Chondrocyte (in vitro differentiated cells): Measurements from ENCODE around the gene OR2J2. TPM values are rescaled to one million over a fixed set of nuclear protein-coding genes. Genes with fewer than 3 reads are reported as not detected.
"Not testable (repeated sequence)": the region's sequence is repeated elsewhere in the genome, so short reads cannot be mapped to it uniquely, and the experiment has no call there.

Experiments used
- DNase-seq: peaks from one replicate; pipeline ENCODE4 v3.0.0; 2021; ENCODE audit warnings: mixed read lengths, low spot score
- H3K27ac Mint-ChIP-seq: one replicate; pipeline ENCODE4 v1.8.0; 2021; ENCODE audit warnings: mild to moderate bottlenecking, moderate library complexity, mixed read lengths; ENCODE audit not compliant: unreplicated experiment
- H3K27me3 Mint-ChIP-seq: 2 replicates; pipeline ENCODE4 v1.8.0; 2021; ENCODE audit warnings: low read depth, mixed read lengths
- H3K36me3 Mint-ChIP-seq: 2 replicates; pipeline ENCODE4 v1.8.0; 2021; ENCODE audit warnings: low read depth, mixed read lengths
- H3K4me1 Mint-ChIP-seq: 2 replicates; pipeline ENCODE4 v1.8.0; 2021; ENCODE audit warnings: low read depth, mild to moderate bottlenecking, mixed read lengths
- H3K4me3 Mint-ChIP-seq: one replicate; pipeline ENCODE4 v1.8.0; 2021; ENCODE audit warnings: mild to moderate bottlenecking, moderate library complexity, mixed read lengths; ENCODE audit not compliant: unreplicated experiment
- H3K9me3 Mint-ChIP-seq: 2 replicates; pipeline ENCODE4 v1.8.0; 2021; ENCODE audit warnings: low read depth, mixed read lengths
- CTCF ChIP-seq: fragments of 200-600 bp; sonication (generic); IDR thresholded peaks from 2 replicates; pipeline ENCODE4 v1.5.0; 2021; ENCODE audit warnings: antibody characterized with exemption, mild to moderate bottlenecking, moderate library complexity
- long read RNA-seq: library from polyadenylated mRNA; stranded (forward); transcript quantifications from one replicate; pipeline ENCODE4 v2.0.0, GENCODE V29; 2021
- total RNA-seq: library from RNA; stranded (reverse); gene quantifications from 3 replicates; pipeline ENCODE4 v1.2.1, GENCODE V29; 2021

The OR2J2 gene
- not detected in 3 replicates for total RNA-seq
- long read RNA-seq = 0 reads

- not testable (repeated sequence) for H3K4me3 Mint-ChIP-seq, H3K4me1 Mint-ChIP-seq, DNase-seq, H3K27ac Mint-ChIP-seq, H3K27me3 Mint-ChIP-seq, H3K9me3 Mint-ChIP-seq, H3K36me3 Mint-ChIP-seq
Observed at GRCh38 chr6:29170607-29171006, at the start of gene OR2J2. OR2J2 (plus strand) TSS chr6:29170907; CDS start chr6:29173636, 2,729 bp downstream.

GRCh38 chr6:29129326-29130012 is 41.2 kb upstream of the OR2J2 start:
- TF ChIP-seq CTCF = no peak
- DNase-seq = no peak
- Mint-ChIP-seq H3K27me3 (peaks cover 14% of the 10 kb centered on the region), H3K36me3 (no peaks in the 10 kb centered on the region), H3K9me3 (no peaks in the 10 kb centered on the region), H3K27ac (no peak overlapping the region), H3K4me3 (no peak overlapping the region), H3K4me1 (no peaks in the 10 kb centered on the region)

- H3K27me3 Mint-ChIP-seq = peaks cover 17% of the 10 kb centered on the region
- TF ChIP-seq CTCF = no peak
- no peak for DNase-seq
- H3K4me1 Mint-ChIP-seq = no peaks in the 10 kb centered on the region
- H3K9me3 Mint-ChIP-seq = no peaks in the 10 kb centered on the region
- no peaks in the 10 kb centered on the region for H3K36me3 Mint-ChIP-seq
- H3K4me3 Mint-ChIP-seq = no peak overlapping the region
- H3K27ac Mint-ChIP-seq = no peak overlapping the region
Observed at GRCh38 chr6:29130644-29131043, 40.1 kb upstream of the OR2J2 start.

DNA sequence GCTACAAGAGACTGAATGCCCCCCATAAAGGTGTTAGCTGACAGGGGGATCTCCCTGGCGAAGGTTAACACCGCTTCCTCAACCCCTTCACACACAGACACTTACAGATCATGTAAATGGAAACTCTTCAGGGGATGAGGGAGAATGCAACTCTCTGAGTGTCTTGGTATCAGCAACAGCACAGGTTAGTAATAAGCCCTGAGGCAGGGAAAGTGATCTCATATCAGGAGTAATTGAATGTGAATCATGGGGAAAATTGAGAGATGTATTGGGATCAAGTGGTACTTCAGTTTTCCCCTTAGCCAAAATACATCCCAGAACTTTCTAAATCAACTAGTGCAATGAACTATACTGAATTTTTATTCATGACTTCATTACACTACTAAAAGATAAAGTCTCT is 39.0 kb upstream of the OR2J2 start:
- peaks cover 17% of the 10 kb centered on the region for H3K27me3 Mint-ChIP-seq
- no peak overlapping the region for H3K27ac Mint-ChIP-seq
- no peaks in the 10 kb centered on the region for H3K36me3 Mint-ChIP-seq
- no peak for DNase-seq
- TF ChIP-seq CTCF = no peak
- H3K9me3 Mint-ChIP-seq = no peaks in the 10 kb centered on the region
- H3K4me1 Mint-ChIP-seq = no peaks in the 10 kb centered on the region
- H3K4me3 Mint-ChIP-seq = no peak overlapping the region

DNA sequence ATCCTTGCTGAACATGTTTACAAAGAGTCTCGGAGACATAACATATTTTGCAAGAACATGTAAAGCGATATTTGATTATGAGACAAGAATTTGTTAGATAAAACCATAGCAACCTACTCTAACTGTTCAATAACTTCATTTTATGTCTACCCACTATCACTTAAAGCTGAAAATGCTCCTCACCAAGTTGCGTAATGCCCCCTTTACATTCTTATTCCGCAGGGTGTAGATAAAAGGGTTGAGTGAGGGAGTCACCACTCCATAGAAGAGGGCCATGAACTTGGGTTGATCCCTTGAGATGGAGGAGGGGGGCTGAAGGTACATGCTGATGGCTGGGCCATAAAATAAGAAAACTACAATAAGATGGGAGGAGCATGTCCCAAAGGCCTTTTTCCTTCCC is 33.0 kb upstream of the OR2J2 start:
- no peaks in the 10 kb centered on the region for H3K36me3 Mint-ChIP-seq
- H3K9me3 Mint-ChIP-seq = peaks cover 3% of the 10 kb centered on the region
- no peak for TF ChIP-seq CTCF
- no peak overlapping the region for H3K27ac Mint-ChIP-seq
- DNase-seq = no peak
- H3K4me1 Mint-ChIP-seq = no peaks in the 10 kb centered on the region
- H3K4me3 Mint-ChIP-seq = no peak overlapping the region
- peaks cover 7% of the 10 kb centered on the region for H3K27me3 Mint-ChIP-seq

DNA sequence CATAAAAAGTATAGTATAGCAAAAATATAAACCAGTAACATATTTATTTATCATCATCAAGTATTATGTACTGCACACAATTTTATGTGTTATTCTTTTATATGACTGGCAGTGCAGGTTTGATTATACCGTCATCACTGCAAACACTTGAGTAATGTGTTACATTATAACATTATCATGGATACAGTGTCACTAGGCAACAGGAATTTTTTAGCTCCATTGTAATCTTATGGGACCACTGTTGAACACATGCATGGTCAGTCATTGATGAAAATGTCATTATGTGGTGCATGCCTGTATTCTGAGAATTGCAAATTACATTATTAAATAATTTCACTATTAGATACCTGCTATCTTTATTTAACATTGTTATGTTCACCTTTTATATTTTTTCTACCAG is 29.1 kb upstream of the OR2J2 start:
- H3K36me3 Mint-ChIP-seq = no peaks in the 10 kb centered on the region
- no peak overlapping the region for H3K4me3 Mint-ChIP-seq
- no peaks in the 10 kb centered on the region for H3K27me3 Mint-ChIP-seq
- H3K9me3 Mint-ChIP-seq = peaks cover 17% of the 10 kb centered on the region
- H3K4me1 Mint-ChIP-seq = no peaks in the 10 kb centered on the region
- no peak for DNase-seq
- H3K27ac Mint-ChIP-seq = no peak overlapping the region
- TF ChIP-seq CTCF = no peak
